Measurements from ENCODE around the gene FBN3. TPM values are rescaled to one million over a fixed set of nuclear protein-coding genes. Genes with fewer than 3 reads are reported as not detected.

The FBN3 gene
- total RNA-seq, 1 experiment from 2014 or later, result 0.10 TPM

GRCh38 chr19:8023371-8023770 is 126.0 kb downstream of the FBN3 start:
- no peaks in the 10 kb centered on the region for H3K36me3 ChIP-seq (ENCODE audit: control insufficient read depth, insufficient read depth, low read length)
- H3K4me3 ChIP-seq (ENCODE audit: low read depth in 2 of 2, low read length in 2 of 2), result no peak overlapping the region
- ATAC-seq, result no peak
- intact Hi-C loops (cut with micrococcal nuclease; ENCODE audit: unreplicated experiment) (no loop called here), in situ Hi-C loops (cut with HindIII; ENCODE audit: low pct_unique_long_range_greater_than_20kb, low sequenced_read_pairs) (no loop called here)
- H3K27me3 ChIP-seq (ENCODE audit: control insufficient read depth, insufficient read depth, low read length), result no peaks in the 10 kb centered on the region
- H3K4me1 ChIP-seq (ENCODE audit: control insufficient read depth, insufficient read depth, low read length), result no peaks in the 10 kb centered on the region
- CTCF ChIA-PET, result no interaction called here
- H3K9me3 ChIP-seq (ENCODE audit: control insufficient read depth, insufficient read depth, low read depth, low read length), result no peaks in the 10 kb centered on the region
- BruUV-seq (replicated peaks), result no TSS peak
- no peak for DNase-seq (ENCODE audit: low read depth, low spot score)
- TF ChIP-seq CTCF (IDR thresholded peaks at IDR 0.05), result no peak
- no peak for TF ChIP-seq POLR2AphosphoS5 (IDR thresholded peaks at IDR 0.05; ENCODE audit: low read depth, low read length)
- TF ChIP-seq REST (IDR thresholded peaks at IDR 0.05; ENCODE audit: insufficient read depth in 1 of 2, low read depth in 2 of 2, low read length in 1 of 2), result no peak
- TF ChIP-seq SIN3A (IDR thresholded peaks at IDR 0.05; ENCODE audit: borderline replicate concordance, insufficient read depth, low read depth, low read length), result no peak
- TF ChIP-seq TCF7L2 (IDR thresholded peaks at IDR 0.05; ENCODE audit: low read depth, low read length), result no peak
- H3K27ac ChIP-seq (ENCODE audit: low read length), result no peak overlapping the region
- POLR2A ChIA-PET, result no interaction called here

GRCh38 chr19:8022275-8022674 is 127.1 kb downstream of the FBN3 start:
- H3K4me1 ChIP-seq (ENCODE audit: control insufficient read depth, insufficient read depth, low read length), result no peaks in the 10 kb centered on the region
- CTCF ChIA-PET, result no interaction called here
- no peaks in the 10 kb centered on the region for H3K36me3 ChIP-seq (ENCODE audit: control insufficient read depth, insufficient read depth, low read length)
- intact Hi-C loops (cut with micrococcal nuclease; ENCODE audit: unreplicated experiment), result no loop called here
- no peak for DNase-seq (ENCODE audit: low read depth, low spot score)
- BruUV-seq (replicated peaks), result no TSS peak
- TF ChIP-seq SIN3A (IDR thresholded peaks at IDR 0.05; ENCODE audit: borderline replicate concordance, insufficient read depth, low read depth, low read length) (no peak), REST (IDR thresholded peaks at IDR 0.05; ENCODE audit: insufficient read depth in 1 of 2, low read depth in 2 of 2, low read length in 1 of 2) (no peak), POLR2AphosphoS5 (IDR thresholded peaks at IDR 0.05; ENCODE audit: low read depth, low read length) (no peak), TCF7L2 (IDR thresholded peaks at IDR 0.05; ENCODE audit: low read depth, low read length) (no peak), CTCF (IDR thresholded peaks at IDR 0.05) (no peak)
- no peak overlapping the region for H3K4me3 ChIP-seq (ENCODE audit: low read depth in 2 of 2, low read length in 2 of 2)
- no peaks in the 10 kb centered on the region for H3K9me3 ChIP-seq (ENCODE audit: control insufficient read depth, insufficient read depth, low read depth, low read length)
- no peaks in the 10 kb centered on the region for H3K27me3 ChIP-seq (ENCODE audit: control insufficient read depth, insufficient read depth, low read length)
- ATAC-seq, result no peak
- H3K27ac ChIP-seq (ENCODE audit: low read length), result no peak overlapping the region
- POLR2A ChIA-PET, result no interaction called here
- in situ Hi-C loops (cut with HindIII; ENCODE audit: low pct_unique_long_range_greater_than_20kb, low sequenced_read_pairs), result no loop called here

Measured in Panc1 (cell line).